Glomerular visceral epithelial cell (primary cell): ENCODE results near the gene PGGHG.
"Not testable (repeated sequence)": the region's sequence is repeated elsewhere in the genome, so short reads cannot be mapped to it uniquely, and the experiment has no call there.

Experiments
- DNase-seq: peaks from one replicate; pipeline ENCODE4 v3.0.0-alpha.2; 2016; ENCODE audit errors: extremely low spot score

The PGGHG gene

DNA sequence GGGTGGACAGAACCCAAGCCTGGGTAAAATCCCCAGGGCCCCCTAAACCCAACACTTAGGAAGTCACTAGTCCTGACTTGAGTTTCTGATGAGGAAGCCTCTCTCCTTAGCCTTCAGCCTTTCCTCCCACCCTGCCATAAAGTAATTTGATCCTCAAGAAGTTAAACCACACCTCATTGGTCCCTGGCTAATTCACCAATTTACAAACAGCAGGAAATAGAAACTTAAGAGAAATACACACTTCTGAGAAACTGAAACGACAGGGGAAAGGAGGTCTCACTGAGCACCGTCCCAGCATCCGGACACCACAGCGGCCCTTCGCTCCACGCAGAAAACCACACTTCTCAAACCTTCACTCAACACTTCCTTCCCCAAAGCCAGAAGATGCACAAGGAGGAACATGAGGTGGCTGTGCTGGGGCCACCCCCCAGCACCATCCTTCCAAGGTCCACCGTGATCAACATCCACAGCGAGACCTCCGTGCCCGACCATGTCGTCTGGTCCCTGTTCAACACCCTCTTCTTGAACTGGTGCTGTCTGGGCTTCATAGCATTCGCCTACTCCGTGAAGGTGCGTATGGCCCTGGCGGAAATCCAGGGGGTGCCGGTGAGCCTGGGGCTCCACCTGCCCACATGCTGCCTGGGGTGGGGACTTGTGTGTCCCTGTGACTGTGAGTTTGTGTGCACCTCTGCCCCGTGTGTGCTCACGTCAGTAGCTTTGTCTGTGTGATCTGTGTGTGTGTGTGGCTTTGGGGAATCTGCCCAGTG lies 25.0 kb downstream of the PGGHG start, which contains the start of gene IFITM1:
TSS of gene IFITM1 (plus strand) at position 254 of the 767 bp plus-strand sequence. CDS start at position 385, 131 bp downstream.
- peak; percentile 30 for DNase-seq

DNA sequence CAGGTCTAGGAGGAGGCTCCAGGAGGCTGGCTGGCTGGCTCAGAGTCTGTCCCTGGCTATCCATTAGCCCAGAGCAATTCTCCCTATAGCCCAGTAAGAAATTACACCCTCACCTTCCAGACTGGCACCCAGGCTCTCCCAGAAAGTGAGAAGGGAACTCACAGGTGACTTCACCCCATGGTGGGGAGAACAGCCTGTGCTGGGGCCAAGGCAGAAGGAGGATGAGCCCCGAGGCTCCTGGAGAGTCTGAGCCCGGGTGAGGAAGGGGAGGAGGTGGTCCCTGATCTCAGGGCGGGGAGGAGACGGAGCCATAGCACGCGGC lies 25.6 kb downstream of the PGGHG start:
- DNase-seq, result peak; percentile 21

DNA sequence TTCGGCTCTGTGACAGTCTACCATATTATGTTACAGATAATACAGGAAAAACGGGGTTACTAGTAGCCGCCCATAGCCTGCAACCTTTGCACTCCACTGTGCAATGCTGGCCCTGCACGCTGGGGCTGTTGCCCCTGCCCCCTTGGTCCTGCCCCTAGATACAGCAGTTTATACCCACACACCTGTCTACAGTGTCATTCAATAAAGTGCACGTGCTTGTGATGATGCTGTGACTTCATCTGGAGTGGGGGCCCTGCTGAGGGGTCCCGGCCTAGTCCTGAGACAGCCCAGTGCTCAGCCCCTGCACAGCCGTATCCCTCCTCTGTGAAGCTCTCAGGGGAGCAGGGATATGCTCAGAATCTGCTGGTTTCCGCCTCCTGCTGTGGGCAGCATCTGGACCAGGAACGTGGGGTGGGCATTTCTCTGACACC lies 26.1 kb downstream of the PGGHG start:
- DNase-seq, result no peak

DNA sequence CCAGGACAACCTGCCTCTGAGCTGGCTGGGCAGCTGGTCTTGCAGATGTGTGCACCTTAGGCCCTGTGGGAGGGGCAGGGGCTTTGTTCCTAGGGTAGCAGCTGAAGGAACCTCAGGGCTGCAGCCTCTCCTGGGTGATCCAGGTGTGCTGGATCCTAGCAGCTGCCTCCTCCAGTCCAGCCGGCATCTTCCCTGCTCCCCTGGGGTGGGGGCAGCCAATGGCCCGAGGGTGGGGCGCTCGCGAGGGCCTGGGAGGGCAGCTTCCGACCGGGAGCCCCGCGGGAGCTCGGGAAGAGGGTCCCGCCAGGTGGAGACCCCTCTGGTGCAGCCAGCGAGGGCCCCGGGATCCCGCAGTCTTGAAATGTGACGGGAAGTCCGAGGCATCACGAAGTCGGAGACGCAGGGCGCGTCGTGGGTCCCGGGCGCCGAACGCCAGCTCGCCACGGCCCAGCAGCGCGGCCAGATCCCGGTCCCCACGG lies 26.6 kb downstream of the PGGHG start:
- no peak for DNase-seq

DNA sequence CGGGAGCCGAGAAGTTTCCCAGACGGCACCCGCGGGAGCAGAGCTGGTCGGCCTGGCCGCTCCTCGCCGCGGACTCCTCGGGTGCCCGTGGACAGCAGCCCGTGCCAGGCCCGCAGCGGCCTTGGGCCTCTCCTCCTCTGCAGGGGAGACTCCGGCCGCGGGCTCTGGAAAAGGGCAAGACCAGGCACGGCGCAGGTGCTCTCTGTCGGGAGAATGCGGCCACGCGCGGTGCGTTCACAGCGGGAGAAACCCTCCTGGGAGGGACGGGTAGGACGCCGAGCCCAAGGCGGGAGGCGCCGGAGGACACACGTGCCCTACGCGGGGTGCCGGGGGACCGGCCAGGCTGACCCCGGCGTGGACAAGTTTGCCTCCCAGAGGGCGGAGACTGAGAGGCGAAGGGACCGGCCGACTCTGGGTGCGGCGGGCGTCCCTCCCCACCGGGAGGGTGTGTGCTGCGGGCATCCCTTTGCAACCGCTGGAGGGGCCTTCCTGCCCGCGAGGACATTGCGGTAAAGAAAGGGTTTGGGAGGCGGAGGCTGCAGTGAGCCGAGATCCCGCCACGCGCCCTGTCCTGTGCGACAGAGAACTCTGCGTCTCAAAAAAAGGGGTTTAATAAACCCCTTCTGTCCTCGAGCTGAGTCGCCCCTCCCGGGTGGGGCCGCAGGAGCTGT lies 27.2 kb downstream of the PGGHG start:
- no peak for DNase-seq

DNA sequence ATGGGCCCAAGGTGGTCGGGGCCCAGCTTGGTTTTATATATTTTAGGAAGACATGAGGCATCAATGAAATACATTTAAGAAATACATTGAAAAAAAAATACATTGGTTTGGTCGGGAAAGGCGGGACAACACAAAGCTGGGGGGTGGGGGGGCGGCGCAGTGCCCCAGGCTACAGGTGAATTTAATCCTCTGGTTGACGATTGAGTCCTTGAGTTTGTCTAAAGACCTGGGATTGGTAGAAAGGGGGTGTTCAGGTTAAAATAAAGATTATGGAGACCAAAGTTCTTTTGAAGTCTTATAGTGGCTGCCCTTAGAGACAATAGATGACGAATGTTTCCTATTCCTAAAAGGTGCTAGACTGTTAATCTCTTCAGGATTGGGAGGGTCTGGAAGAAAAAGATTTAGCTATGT lies 28.0 kb downstream of the PGGHG start:
- no peak for DNase-seq

DNA sequence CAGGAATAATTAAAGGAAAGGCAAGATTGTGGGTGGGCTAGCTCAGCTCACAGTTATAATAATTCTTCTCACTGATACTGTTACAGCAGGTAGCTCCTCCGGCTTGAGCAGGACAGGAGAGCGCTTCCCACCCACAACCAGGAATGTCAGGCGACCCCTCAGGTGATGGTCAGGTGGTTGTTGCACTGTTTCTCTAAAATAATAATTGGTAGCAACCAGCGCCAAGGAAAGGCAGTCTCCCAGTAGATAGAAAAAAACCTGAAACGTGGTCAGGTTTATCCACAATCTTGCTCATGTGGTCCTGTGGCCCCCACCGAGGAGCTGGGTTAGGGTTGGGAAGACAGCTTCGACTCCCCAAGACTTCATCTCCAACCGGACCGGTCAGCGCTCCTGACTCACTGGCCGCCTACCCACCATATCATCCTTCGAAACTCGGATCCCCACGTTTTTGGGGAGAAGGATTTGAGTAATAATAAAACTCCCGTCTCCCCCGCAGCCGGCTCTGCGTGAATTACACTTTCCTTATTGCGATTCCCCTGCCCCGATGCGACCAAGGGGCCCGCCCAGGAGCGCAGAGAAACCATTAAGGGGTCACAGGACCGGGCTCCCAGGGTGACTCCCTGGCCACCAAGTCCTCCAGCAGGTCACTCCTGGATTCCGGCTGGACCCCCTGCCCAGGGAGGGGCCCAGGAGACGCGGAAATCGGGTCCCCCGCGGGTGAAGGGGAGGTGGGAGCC lies 28.9 kb downstream of the PGGHG start:
- not testable (repeated sequence) for DNase-seq

DNA sequence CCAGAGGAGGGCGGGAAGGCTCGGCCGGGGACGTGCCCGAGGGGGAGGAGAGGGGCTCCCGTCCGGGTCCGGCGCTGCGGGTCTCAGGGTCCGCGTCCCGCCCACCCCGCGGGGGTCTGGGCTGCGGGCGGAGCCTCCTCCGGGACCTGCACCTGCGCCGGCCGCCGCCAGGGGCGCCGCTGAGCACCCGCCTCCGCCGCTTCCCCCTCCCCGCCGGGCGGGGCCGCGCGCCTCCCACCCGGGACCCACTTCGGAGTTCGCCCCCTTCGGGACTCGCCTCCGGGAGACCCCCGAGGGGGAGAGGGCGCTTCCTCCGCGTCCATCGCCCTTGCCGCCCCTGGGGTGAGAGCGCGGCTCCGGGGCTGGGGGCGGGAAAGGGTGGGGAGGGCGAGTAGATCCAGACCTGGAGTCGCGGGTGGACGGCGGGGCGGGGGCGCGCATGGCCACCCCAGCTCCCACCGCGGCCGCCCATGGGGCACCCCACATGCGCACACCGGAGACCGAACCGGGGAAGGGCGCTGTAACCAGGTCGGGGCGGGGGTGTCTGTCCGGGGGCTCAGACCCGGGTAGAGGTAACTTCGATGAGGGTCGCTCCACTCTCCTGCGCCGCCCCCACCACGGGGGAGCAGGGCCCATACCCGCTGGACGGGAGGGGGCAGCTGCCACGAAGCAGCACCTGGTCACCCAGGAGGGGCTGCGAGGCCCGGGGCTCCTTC lies 29.6 kb downstream of the PGGHG start:
- DNase-seq, result not testable (repeated sequence)

DNA sequence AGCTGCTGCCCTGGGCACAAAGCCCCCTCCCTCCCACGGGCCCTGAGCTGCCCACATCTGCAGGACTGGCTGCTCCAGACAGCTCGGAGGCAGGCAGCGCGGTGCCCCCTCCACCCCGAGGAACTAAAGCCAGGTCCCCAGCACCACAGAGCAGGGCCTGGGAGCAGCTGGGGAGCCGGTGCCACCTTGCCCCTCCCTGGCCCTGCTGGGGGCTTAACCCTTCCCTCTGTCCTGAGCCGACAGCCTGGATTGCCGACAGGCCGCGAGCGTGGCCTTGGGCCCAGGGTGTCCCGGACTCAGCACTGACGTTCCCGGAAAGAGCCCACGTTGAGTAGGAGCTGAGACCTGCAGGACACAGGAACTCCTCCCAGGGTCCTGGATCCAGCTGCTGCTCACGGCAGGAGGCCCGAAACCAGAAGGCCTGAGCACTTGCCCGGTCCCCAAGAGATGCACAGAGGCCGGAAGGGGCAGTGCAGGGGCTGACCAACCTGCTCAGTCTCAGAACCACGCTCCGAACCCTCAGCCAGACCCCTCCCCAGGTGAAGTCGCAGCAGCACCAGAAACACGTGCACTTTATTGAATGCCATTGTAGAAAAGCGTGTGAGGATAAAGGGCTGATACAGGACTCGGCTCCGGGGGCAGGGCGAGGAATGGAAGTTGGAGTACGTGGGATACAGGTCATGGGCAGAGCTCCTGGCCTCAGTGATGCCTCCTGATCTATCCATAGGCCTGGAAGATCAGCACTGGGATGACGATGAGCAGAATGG lies 30.4 kb downstream of the PGGHG start:
- DNase-seq, result not testable (repeated sequence)

DNA sequence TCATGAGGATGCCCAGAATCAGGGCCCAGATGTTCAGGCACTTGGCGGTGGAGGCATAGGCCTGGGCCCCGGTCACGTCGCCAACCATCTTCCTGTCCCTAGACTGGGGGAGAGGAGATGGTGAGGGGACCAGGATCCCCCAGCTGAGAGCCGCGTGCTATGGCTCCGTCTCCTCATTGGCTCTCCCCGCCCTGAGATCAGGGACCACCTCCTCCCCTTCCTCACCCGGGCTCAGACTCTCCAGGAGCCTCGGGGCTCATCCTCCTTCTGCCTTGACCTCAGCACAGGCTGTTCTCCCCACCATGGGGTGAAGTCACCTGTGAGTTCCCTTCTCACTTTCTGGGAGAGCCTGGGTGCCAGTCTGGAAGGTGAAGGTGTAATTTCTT lies 31.0 kb downstream of the PGGHG start:
- not testable (repeated sequence) for DNase-seq

DNA sequence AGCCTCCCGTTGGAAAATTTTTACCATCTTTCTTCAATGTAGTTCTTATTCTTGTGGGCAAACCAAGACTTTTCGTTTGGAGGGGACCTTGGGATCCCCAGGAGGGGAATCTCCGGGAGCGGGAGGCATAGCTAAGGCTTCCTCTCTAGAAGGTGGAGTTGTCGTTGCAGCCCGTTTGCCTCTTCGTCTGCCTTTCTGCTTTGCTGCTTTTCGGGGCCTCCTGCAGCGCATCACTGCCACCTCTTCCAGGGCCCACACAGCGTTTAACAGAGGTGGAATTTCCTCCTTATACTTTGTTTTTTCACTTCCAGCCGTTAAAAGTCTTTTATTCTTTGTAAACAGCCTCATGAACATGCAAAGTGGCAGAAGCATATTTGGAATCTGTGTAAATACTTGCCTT lies 35.2 kb downstream of the PGGHG start:
- DNase-seq, result no peak

DNA sequence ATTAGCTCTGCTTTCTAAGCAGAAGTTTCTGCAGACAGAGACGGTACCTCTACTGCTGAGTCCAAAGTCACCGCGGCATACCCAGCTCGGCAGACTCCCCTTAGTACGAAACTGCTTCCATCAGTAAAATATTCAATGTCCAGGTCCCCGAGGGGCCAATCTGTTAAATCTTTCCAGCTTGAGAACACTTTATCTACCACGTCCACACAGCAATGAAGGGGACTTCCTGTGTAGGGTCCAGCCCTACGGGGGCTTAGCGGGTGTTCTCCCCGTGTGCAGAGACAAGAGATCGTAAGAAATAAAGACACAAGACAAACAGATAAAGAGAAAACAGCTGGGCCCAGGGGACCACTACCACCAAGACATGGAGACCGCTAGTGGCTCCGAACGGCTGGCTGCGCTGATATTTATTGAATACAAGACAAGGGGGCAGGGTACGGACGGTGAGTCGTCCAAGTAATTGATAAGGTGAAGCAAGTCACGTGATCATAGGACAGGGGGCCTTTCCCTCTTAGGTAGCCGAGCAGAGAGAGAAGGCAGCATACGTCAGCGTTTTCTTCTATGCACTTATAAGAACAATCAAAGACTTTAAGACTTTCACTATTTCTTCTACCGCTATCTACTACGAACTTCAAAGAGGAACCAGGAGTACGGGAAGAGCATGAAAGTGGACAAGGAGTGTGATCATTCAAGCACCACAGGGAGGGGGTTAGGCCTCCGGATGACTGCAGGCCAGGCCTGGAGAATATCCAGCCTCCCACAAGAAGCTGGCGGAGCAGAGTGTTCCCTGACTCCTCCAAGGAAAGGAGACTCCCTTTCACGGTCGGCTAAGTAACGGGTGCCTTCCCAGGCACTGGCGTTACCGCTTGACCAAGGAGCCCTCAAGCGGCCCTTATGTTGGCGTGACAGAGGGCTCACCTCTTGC lies 35.9 kb downstream of the PGGHG start:
- DNase-seq, result not testable (repeated sequence)

DNA sequence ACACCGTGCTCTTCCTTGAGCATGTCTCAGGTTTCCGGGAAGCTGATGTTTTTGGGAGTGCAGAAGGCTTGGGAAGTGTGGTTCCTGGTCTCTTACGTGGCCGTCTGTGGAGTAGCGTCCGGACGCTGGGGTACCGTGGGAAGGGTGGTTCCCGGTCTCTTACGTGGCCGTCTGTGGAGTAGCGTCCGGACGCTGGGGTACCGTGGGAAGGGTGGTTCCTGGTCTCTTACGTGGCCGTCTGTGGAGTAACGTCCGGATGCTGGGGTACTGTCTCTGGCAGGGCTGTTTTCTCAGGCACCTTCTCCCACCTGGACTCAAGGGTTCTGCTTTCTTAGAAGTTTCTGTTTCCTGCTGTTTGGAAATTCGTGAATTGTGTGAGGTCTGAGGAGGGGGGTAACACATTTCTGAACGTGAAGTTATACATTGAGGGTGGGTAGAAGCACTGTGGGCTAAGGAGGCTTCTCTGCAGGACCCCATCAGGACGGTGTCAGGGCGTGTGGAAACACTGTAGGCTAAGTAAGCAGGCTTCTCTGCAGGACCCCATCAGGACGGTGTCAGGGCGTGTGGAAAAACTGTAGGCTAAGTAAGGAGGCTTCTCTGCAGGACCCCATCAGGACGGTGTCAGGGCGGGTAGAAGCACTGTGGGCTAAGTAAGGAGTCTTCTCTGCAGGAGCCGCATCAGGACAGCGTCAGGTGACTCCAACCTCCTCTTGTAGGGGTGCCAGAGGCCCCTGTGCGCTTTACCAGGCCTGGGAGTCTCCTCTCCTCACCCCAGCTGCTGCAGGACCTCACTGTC lies 37.1 kb downstream of the PGGHG start:
- no peak for DNase-seq

DNA sequence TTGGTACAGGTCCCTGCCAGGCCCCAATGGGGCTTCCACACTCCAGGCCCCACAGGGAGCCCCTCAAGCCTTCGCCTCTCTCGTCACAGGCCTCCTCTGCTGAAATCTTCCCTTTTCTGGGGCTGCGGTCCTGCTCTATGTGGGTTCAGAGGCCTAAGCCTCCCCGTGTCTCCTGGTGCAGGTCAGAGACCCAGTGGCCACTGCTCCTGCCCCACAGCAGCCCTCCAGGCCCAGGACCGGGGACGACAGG lies 37.6 kb downstream of the PGGHG start:
- no peak for DNase-seq

DNA sequence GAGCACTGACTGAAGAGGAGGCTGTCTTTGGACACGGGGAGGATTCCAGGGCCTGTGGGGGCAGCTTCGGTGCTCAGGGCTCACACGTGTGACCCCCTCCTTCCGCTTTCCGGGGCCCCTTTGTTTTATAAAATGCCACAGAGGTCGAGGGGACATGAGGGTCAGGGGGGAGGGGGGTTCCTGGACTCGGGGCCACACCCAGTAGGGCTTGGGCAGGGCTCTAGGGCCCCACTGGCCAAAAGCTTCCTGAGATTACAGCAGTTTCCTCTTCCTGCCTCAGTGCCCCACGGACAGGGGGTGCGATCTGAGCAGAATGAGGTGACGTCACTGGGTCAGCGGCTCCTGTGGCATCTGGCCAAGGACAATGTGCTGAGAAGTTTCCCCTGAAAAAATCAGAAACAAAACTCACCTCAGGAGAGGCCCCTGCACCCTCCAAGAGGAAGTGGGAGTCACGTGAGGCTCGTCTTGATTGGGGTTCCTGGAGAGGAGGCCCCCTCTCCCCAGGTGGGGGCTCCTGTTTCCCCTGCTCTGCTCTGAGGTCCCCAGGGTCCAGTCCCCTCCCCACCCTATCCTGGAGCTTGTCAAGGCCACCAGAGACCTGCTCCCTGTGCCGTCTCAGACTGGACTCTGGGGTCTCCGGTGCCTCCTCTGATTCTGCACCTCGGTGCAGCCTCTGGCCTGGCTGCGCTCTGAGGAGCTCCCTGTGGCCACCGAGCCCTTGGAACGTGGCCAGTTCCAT lies 38.1 kb downstream of the PGGHG start:
- DNase-seq, result peak; percentile 44

DNA sequence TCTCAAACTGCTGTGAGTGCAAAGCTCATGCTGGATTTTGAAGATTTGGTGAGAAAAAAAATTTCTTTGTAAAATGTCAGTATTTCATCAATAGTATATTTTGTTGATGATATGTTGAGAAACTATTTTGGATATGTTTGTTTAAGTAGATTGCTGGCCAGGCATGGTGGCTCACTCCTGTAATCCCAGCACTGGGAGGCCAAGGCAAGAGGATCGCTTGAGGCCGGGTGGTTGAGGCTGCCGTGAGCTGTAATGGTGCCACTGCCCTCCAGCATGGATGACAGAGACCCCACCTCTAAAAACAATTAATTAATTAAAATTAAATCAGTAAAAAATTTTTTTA lies 38.6 kb downstream of the PGGHG start:
- DNase-seq, result no peak

DNA sequence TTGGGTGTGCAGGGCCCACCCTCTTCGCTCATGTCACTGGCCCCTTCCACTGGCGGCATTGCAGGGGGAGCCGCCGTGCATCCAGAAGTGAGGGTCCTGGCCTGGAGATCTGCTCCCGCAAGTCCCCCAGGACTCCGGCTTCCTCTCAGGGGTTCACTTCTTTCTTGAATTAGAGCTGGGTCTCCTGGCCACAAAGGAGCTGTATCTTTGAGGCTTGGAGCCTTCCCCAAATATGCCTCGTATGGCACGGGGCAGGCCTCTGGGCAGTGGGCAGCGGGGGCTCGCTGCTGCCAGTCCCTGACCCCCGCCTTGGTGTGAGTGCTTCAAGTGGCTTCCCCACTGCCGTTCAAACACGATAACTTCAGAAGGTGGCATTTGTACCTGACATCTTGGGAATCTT lies 39.1 kb downstream of the PGGHG start:
- no peak for DNase-seq

DNA sequence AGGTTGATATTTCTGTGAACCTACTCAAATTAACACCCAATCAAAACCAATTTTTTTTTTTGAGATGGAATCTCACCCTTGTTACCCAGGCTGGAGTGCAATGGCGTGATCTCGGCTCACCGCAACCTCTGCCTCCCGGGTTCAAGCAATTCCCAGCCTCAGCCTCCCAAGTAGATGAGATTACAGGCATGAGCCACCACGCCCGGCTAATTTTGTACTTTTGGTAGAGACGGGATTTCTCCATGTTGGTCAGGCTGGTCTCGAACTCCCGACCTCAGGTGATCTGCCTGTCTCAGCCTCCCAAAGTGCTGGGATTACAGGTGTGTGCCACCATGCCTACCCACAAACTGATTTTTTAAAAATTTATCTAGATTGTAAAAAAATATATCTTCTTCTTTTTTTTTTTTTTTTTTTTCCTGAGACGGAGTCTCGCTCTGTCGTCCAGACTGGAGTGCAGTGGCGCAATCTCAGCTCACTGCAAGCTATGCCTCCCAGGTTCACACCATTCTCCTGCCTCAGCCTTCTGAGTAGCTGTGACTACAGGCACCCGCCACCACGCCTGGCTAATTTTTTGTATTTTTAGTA lies 39.7 kb downstream of the PGGHG start:
- not testable (repeated sequence) for DNase-seq

DNA sequence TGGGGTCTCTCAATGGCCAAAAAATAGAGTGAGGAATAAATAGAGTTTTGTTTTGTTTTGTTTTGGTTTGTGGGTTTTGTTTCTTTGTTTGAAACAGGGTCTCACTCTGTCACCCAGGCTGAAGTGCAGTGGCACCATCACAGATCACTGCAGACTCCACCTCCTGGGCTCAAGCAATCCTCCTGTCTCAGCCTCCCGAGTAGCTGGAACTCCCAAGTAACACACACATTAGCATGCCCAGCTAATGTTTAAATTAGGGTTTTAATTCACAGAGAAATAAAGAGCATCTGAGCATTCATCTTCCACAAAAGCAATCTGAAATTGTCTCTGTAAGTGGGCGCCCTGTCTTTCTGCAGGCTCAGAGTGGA lies 40.9 kb downstream of the PGGHG start:
- no peak for DNase-seq
